H1 (cell line): ENCODE results near the gene RNGTT. TPM values are rescaled to one million over a fixed set of nuclear protein-coding genes. Genes with fewer than 3 reads are reported as not detected.

Experiments used
- CBX5 ChIP-seq: fragments of 300-800, 300-1000 bp; sonication (generic); IDR thresholded peaks from 2 replicates; pipeline ENCODE4 v1.7.1; 2016; ENCODE audit warnings: antibody characterized with exemption, low read length, low read depth
- HDAC2 ChIP-seq, 2 experiments: fragments of 300-600 bp in 1 of 2; sonication (generic) in 1 of 2; IDR thresholded peaks; 2 replicates each; pipeline ENCODE4 v1.6.1; 2011 to 2012; ENCODE audit warnings: low read depth in 2 of 2, low read length in 2 of 2, mild to moderate bottlenecking in 2 of 2, moderate library complexity in 2 of 2, borderline replicate concordance in 1 of 2, inconsistent platforms in 1 of 2
- RNF2 ChIP-seq: fragments of 200-900, 300-1000 bp; sonication (generic); IDR thresholded peaks from 2 replicates; pipeline ENCODE4 v1.7.1; 2016; ENCODE audit warnings: borderline replicate concordance, low read depth, mild to moderate bottlenecking, antibody characterized with exemption, low read length; ENCODE audit not compliant: poor library complexity, severe bottlenecking; ENCODE audit errors: missing control alignments
- SIN3A ChIP-seq, 2 experiments: IDR thresholded peaks in 1 of 2; conservative IDR thresholded peaks in 1 of 2; 2 replicates each; pipeline ENCODE4 v1.6.1; 2011 to 2012; ENCODE audit warnings: low read length in 2 of 2, improper control_type of control experiment in 1 of 2, low read depth in 1 of 2, mild to moderate bottlenecking in 1 of 2
- SP2 ChIP-seq: IDR thresholded peaks from 2 replicates; pipeline ENCODE4 v1.6.1; 2012; ENCODE audit warnings: mild to moderate bottlenecking, low read length, inconsistent platforms
- polyA plus RNA-seq, 7 experiments: library from polyadenylated mRNA; depleted of rRNA in 3 of 7; stranded (reverse) in 5 of 7; unstranded in 2 of 7; fragments of >200 nt in 5 of 7; fragments of 200-250 nt in 2 of 7; gene quantifications; 1 replicate in 5 of 7; 2 replicates in 1 of 7; 4 replicates in 1 of 7; pipeline versions ENCODE4 v1.2.1 to v1.2.3, GENCODE V29; 2011 to 2013; ENCODE audit warnings: missing spikeins in 2 of 7, mixed read lengths in 2 of 7
- total RNA-seq: library from RNA; stranded (reverse); fragmentation: NEBNext Ultra II Directional; extraction: Animal tissue kit (Norgen Biotek cat#: 25700); gene quantifications from 2 replicates; pipeline ENCODE4 v1.2.1, GENCODE V29; 2021

The RNGTT gene
- total and polyA plus RNA-seq, 2 of the 8 experiments (the other 6 are each of a cell fraction or from before 2014, with no cell fraction given), result 3.6 to 21.2 TPM

DNA sequence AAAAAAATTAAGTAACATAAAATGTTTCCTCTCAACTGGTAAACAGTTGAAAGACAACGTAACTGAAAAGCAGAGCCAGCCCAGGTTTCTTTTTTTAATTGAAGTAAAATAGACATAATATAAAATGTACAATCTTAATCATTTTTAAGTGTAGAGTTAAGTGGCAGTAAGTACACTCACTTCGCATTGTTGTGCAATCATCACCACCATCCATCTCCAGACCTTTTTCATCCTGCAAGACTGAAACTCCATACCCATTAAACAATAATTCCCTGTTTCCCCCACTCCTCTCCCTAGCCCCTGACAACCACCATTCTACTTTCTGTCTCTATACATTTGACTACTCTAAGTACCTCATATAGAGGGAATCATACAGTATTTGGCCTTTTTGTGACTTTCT lies 395.7 kb downstream of the RNGTT start (continued):
- TF ChIP-seq CBX5 (no peak), HDAC2 (IDR thresholded peaks at IDR 0.05; ENCODE audit: borderline replicate concordance in 1 of 2, low read depth in 2 of 2, low read length in 2 of 2) (no peak), SIN3A (conservative IDR thresholded peaks at IDR 0.05 in 1 of 2, IDR thresholded peaks at IDR 0.05 in 1 of 2; ENCODE audit: low read depth in 1 of 2, low read length in 2 of 2) (no peak), RNF2 (no peak), SP2 (no peak)
